Keratinocyte (primary cell): Measurements from ENCODE around the gene P2RY12. TPM values are rescaled to one million over a fixed set of nuclear protein-coding genes. Genes with fewer than 3 reads are reported as not detected.

ENCODE experiments used
- DNase-seq: peaks from one replicate; pipeline ENCODE4 v3.0.0-alpha.2; 2011; ENCODE audit warnings: low read depth, missing footprints, low spot score
- FAIRE-seq: peaks from 2 replicates; lab custom pipeline; 2011; peaks lifted over from hg19 to GRCh38; lab: Jason Lieb, UNC
- H2AFZ ChIP-seq: 2 replicates; pipeline ENCODE4 v1.6.0; 2012; ENCODE audit warnings: low read length, control low read depth, inconsistent platforms; ENCODE audit not compliant: control insufficient read depth
- H3K27ac ChIP-seq: 2 replicates; pipeline ENCODE4 v1.5.1; 2011; ENCODE audit warnings: low read length; ENCODE audit not compliant: control insufficient read depth, insufficient read depth
- H3K27me3 ChIP-seq: 3 replicates; pipeline ENCODE4 v1.6.0; 2011; ENCODE audit warnings: low read length; ENCODE audit not compliant: control insufficient read depth, insufficient read depth; ENCODE audit errors: extremely low read depth
- H3K36me3 ChIP-seq, 2 experiments: 2 replicates in 1 of 2; 3 replicates in 1 of 2; pipeline ENCODE4 v1.5.1; 2011; ENCODE audit warnings: low read length in 2 of 2, mild to moderate bottlenecking in 1 of 2; ENCODE audit not compliant: control insufficient read depth in 2 of 2, insufficient read depth in 2 of 2; ENCODE audit errors: extremely low read depth in 1 of 2
- H3K4me1 ChIP-seq: 3 replicates; pipeline ENCODE4 v1.5.1; 2011; ENCODE audit warnings: low read length; ENCODE audit not compliant: control insufficient read depth, insufficient read depth; ENCODE audit errors: extremely low read depth
- H3K4me2 ChIP-seq: 3 replicates; pipeline ENCODE4 v1.6.0; 2011; ENCODE audit warnings: low read depth, low read length; ENCODE audit not compliant: control insufficient read depth, insufficient read depth; ENCODE audit errors: extremely low read depth
- H3K4me3 ChIP-seq, 3 experiments: fragments of 200-600 bp in 1 of 3; sonication (generic) in 1 of 3; 2 replicates in 2 of 3; 3 replicates in 1 of 3; pipeline ENCODE4 v1.5.1; 2011 to 2016; ENCODE audit warnings: low read length in 3 of 3, mild to moderate bottlenecking in 3 of 3, control low read depth in 2 of 3, inconsistent platforms in 1 of 3, low read depth in 1 of 3, mixed read lengths in 1 of 3, mixed run types in 1 of 3, moderate library complexity in 1 of 3; ENCODE audit not compliant: control insufficient read depth in 2 of 3, insufficient read depth in 2 of 3; ENCODE audit errors: extremely low read depth in 1 of 3
- H3K79me2 ChIP-seq: 2 replicates; pipeline ENCODE4 v1.6.0; 2012; ENCODE audit warnings: low read length; ENCODE audit not compliant: control insufficient read depth, insufficient read depth
- H3K9ac ChIP-seq: 3 replicates; pipeline ENCODE4 v1.6.0; 2011; ENCODE audit warnings: low read length; ENCODE audit not compliant: control insufficient read depth, insufficient read depth; ENCODE audit errors: extremely low read depth
- H3K9me1 ChIP-seq: 3 replicates; pipeline ENCODE4 v1.6.0; 2011; ENCODE audit warnings: low read length; ENCODE audit not compliant: control insufficient read depth, insufficient read depth; ENCODE audit errors: extremely low read depth
- H3K9me3 ChIP-seq: 2 replicates; pipeline ENCODE4 v1.5.1; 2012; ENCODE audit warnings: low read depth, low read length; ENCODE audit not compliant: control insufficient read depth
- H4K20me1 ChIP-seq: 3 replicates; pipeline ENCODE4 v1.6.0; 2011; ENCODE audit warnings: low read length; ENCODE audit not compliant: control insufficient read depth, insufficient read depth; ENCODE audit errors: extremely low read depth
- EZH2 ChIP-seq: IDR thresholded peaks from one replicate; pipeline ENCODE4 v1.6.1; 2012; ENCODE audit warnings: inconsistent platforms, mild to moderate bottlenecking, low read length, moderate library complexity
- dilution Hi-C: fragments of 300-500 bp; cut with MboI; formaldehyde crosslinking; loops from one replicate; pipeline ENCODE4 v1.7.0; 2020; ENCODE audit warnings: low sequenced_read_pairs; ENCODE audit not compliant: extremely low pct_ligation_motif_present
- polyA plus RNA-seq, 5 experiments: library from polyadenylated mRNA; depleted of rRNA in 3 of 5; stranded (reverse) in 3 of 5; stranded (forward) in 1 of 5; unstranded in 1 of 5; fragments of >200 nt; gene quantifications; 1 replicate in 1 of 5; 2 replicates in 3 of 5; 3 replicates in 1 of 5; pipeline versions ENCODE4 v1.2.1 to v1.2.3, GENCODE V29; 2011 to 2012; ENCODE audit warnings: missing spikeins in 2 of 5, low read depth in 1 of 5, low replicate concordance in 1 of 5
- TF ChIP-seq, protein P1 (sequence below), 3 experiments: IDR thresholded peaks in 1 of 3; conservative IDR thresholded peaks in 1 of 3; optimal IDR thresholded peaks in 1 of 3; 2 replicates in 2 of 3; 3 replicates in 1 of 3; pipeline versions ENCODE3 to v1.5.1; 2011; ENCODE audit warnings: low read length in 3 of 3, mild to moderate bottlenecking in 3 of 3, moderate library complexity in 2 of 3, control low read depth in 1 of 3, inconsistent platforms in 1 of 3; ENCODE audit not compliant: insufficient read depth in 2 of 3; ENCODE audit errors: extremely low read depth in 1 of 3

P2RY12 gene
- polyA plus RNA-seq, 1 donor (not counting 4 experiments of a cell fraction or from before 2014, with no cell fraction given) = not detected

DNA sequence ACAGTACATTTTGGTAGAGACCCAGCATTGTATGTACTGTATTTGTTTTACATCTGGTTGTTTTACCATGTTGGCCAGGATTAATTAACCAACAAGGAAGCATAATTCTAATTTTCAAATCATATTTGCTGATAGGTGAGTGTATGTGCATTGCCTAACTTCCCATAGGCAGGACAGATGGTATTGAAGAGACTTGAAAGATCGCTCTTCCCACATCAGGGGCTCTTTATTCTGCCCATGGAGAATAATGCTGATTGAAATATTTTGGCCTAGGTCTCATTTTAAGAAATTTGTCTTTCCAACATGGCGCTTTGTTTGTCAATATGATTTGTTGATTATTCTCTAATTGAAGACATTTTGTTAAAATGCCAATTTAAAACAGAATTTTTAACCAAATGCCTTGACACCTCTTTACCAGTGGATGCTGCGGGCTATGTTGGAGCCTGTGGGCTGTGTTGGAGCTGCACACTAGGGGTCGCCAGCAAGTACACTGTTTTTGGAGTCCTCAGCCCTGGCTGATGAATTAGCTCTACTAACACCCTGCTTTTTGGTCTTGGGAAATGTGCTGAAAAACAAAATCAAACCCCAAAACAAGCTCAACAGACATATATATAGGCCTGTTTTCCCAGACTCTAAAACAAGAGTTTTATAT, 5.3 kb downstream of the P2RY12 start:
- DNase-seq (no peak), FAIRE-seq (peak; percentile 26)
- no peaks in the 10 kb centered on the region for H3K9me3 ChIP-seq
- dilution Hi-C loops = no loop called here
- H3K9me1 ChIP-seq = no peaks in the 10 kb centered on the region
- H4K20me1 ChIP-seq = no peaks in the 10 kb centered on the region
- no peak overlapping the region for H3K27ac ChIP-seq
- no peaks in the 10 kb centered on the region for H3K36me3 ChIP-seq
- H3K4me3 ChIP-seq = no peak overlapping the region
- no peak overlapping the region for H3K9ac ChIP-seq
- TF ChIP-seq EZH2 = no peak
- TF ChIP-seq, protein P1, sequence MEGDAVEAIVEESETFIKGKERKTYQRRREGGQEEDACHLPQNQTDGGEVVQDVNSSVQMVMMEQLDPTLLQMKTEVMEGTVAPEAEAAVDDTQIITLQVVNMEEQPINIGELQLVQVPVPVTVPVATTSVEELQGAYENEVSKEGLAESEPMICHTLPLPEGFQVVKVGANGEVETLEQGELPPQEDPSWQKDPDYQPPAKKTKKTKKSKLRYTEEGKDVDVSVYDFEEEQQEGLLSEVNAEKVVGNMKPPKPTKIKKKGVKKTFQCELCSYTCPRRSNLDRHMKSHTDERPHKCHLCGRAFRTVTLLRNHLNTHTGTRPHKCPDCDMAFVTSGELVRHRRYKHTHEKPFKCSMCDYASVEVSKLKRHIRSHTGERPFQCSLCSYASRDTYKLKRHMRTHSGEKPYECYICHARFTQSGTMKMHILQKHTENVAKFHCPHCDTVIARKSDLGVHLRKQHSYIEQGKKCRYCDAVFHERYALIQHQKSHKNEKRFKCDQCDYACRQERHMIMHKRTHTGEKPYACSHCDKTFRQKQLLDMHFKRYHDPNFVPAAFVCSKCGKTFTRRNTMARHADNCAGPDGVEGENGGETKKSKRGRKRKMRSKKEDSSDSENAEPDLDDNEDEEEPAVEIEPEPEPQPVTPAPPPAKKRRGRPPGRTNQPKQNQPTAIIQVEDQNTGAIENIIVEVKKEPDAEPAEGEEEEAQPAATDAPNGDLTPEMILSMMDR (optimal IDR thresholded peaks at IDR 0.05 in 1 of 3, IDR thresholded peaks at IDR 0.05 in 1 of 3, conservative IDR thresholded peaks at IDR 0.05 in 1 of 3; ENCODE audit: extremely low read depth in 1 of 3, insufficient read depth in 2 of 3, low read length in 3 of 3) = peak; percentile 55 to 70 (median 63)
- H3K4me1 ChIP-seq = no peaks in the 10 kb centered on the region
- no peak overlapping the region for H2AFZ ChIP-seq
- no peak overlapping the region for H3K4me2 ChIP-seq
- H3K79me2 ChIP-seq = no peaks in the 10 kb centered on the region
- H3K27me3 ChIP-seq = no peaks in the 10 kb centered on the region

GRCh38 chr3:151377768-151378385, 6.7 kb downstream of the P2RY12 start:
- Histone ChIP-seq H3K9me3 (no peaks in the 10 kb centered on the region), H3K4me2 (no peak overlapping the region), H3K27me3 (no peaks in the 10 kb centered on the region), H3K9ac (no peak overlapping the region), H3K27ac (no peak overlapping the region), H3K36me3 (no peaks in the 10 kb centered on the region), H3K79me2 (no peaks in the 10 kb centered on the region), H3K4me1 (no peaks in the 10 kb centered on the region), H3K9me1 (no peaks in the 10 kb centered on the region), H4K20me1 (no peaks in the 10 kb centered on the region), H3K4me3 (no peak overlapping the region), H2AFZ (no peak overlapping the region)
- TF ChIP-seq, protein P1 (optimal IDR thresholded peaks at IDR 0.05 in 1 of 3, IDR thresholded peaks at IDR 0.05 in 1 of 3, conservative IDR thresholded peaks at IDR 0.05 in 1 of 3; ENCODE audit: extremely low read depth in 1 of 3, insufficient read depth in 2 of 3, low read length in 3 of 3) = no peak
- TF ChIP-seq EZH2 = no peak
- dilution Hi-C loops = no loop called here
- FAIRE-seq (no peak), DNase-seq (no peak)
